Measurements from ENCODE around the gene ATF7.
"Not testable (repeated sequence)": the region's sequence is repeated elsewhere in the genome, so short reads cannot be mapped to it uniquely, and the experiment has no call there.

Gene ATF7

GRCh38 chr12:53594897-53595615 is 31.1 kb downstream of the ATF7 start:
- no peak for DNase-seq (ENCODE audit: low read depth)

- no peak for DNase-seq (ENCODE audit: low read depth)
Measured at GRCh38 chr12:53593707-53594106, 32.5 kb downstream of the ATF7 start.

- DNase-seq (ENCODE audit: low read depth): no peak
Measured at GRCh38 chr12:53593031-53593430, 33.2 kb downstream of the ATF7 start.

DNA sequence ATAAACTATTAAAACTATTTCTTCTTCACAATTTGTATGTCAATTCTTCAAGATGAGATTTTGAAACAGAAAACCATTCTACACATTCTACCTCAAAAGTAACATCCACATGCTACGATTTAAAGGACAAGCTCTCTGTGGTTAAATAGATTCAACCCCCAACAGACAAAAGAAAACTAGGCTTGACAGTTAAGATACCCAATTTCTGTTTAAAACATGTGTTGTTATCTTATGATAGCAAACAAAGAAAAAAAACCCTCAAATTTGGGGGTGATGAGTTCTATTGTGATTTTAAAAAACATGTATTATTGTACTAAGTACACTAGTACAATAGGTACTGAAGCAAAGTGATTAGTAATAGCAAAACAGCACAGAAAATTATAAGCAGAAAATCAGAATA is 33.8 kb downstream of the ATF7 start:
- DNase-seq (ENCODE audit: low read depth): no peak

GRCh38 chr12:53591301-53592206 is 34.6 kb downstream of the ATF7 start:
- no peak for DNase-seq (ENCODE audit: low read depth)

GRCh38 chr12:53590652-53591051 is 35.5 kb downstream of the ATF7 start:
- no peak for DNase-seq (ENCODE audit: low read depth)

- DNase-seq (ENCODE audit: low read depth): no peak
Measured at GRCh38 chr12:53589915-53590314, 36.3 kb downstream of the ATF7 start.

DNA sequence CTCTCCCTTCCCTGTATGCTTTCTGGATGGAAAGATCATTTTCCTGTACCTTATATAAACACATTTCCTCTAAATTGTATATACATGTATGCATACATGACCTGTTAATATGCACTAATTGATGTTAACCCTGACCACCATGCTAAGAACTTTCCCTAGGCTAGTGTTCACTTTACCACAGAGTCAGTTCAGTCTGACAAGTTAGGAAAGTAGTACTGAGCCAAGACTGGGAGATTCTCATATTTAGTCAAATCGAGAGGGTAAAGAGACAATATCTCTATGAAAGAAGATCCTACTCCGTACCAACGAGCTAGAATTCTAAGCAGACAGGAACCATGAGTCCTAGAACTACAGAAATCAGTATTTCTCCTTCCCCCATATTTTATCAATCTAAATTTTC is 36.8 kb downstream of the ATF7 start:
- DNase-seq (ENCODE audit: low read depth): no peak

DNA sequence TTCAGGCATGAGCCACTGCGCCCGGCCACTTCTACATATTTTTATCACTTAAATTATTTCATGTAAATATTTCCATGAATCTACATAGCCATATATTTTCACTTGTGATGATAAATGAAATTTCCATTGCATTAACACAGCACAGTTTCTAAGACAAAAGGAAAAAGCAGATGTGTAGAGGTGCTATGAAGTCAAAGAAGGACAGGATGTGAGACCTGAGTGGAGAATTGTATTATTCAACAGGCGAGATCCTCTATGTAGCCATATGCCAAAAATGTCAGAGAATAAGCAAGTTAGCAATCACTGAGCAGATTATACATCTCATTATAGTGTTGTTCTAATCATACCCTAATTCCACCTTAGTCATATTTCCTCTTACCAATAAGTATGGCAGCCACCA is 38.1 kb downstream of the ATF7 start:
- no peak for DNase-seq (ENCODE audit: low read depth)

- DNase-seq (ENCODE audit: low read depth): no peak
Measured at GRCh38 chr12:53586745-53587144, 39.4 kb downstream of the ATF7 start.

DNA sequence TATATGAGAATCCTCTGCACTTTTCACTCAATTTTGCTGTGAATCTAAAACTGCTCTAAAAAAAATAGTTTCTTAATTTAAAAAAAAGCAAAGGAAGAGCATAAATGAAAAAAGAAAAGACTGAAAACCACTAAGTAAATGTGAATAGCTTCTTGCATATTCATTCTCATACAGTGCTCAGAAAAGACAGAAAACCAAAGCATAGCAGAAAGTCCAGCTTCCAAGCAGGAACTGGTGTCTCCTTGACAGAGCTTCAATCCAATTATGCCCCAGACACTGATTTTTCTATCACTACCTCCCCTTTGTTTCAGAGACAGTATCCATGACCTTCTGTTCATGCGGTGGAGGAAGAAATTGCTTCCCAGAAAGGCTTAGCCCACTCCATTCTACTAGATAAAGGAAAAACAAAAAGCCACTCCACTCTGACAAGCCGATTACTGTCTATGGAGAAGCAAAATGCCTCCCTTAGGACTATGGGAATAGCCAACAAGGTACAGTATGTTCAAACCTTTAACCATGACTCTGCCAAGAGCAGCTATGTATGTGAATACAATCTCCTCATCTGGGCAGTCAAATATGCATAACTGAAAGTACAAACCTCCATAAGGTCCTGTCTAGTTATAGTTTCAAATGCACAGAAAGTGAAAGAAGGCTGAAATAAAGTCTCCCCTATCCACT is 40.6 kb downstream of the ATF7 start:
- DNase-seq (ENCODE audit: low read depth): no peak

GRCh38 chr12:53579545-53579955 is 46.6 kb downstream of the ATF7 start:
- no peak for DNase-seq (ENCODE audit: low read depth)

GRCh38 chr12:53578783-53579182 is 47.4 kb downstream of the ATF7 start:
- DNase-seq (ENCODE audit: low read depth): no peak

- no peak for DNase-seq (ENCODE audit: low read depth)
Measured at GRCh38 chr12:53577941-53578352, 48.2 kb downstream of the ATF7 start.

DNA sequence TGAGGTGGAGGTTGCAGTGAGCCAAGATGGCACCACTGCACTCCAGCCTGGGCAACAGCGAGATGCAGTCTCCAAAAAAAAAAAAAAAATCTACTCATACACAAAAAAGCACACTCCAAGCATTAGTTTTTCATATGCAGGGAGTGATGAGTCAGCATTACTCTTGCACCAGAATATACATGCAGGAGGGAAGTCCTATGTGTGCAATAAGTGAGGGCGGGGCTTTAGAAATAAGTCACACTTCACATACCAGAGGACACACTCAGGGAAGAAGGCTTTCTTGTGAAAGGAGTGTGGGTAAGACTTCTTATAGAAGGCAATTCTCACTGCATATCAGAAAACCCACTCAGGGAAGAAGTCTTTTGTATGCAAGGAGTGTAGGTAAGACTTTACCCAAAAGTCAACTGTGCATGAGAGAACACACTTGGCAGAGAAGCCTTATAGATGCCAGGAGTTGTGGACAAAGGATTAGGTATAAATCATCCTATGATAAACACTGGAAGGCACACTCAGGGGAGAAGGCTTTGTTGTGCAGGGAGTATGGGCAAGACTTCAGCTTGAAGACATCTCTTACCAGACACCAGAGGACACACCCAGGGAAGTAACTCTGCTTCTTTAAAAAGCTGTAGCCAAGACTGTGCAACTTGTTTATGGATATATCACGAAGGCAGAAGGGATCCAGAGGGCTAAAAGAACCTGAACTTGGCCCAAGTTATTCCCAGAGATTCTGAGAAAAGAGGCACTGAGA is 50.5 kb downstream of the ATF7 start:
- DNase-seq (ENCODE audit: low read depth): no peak

DNA sequence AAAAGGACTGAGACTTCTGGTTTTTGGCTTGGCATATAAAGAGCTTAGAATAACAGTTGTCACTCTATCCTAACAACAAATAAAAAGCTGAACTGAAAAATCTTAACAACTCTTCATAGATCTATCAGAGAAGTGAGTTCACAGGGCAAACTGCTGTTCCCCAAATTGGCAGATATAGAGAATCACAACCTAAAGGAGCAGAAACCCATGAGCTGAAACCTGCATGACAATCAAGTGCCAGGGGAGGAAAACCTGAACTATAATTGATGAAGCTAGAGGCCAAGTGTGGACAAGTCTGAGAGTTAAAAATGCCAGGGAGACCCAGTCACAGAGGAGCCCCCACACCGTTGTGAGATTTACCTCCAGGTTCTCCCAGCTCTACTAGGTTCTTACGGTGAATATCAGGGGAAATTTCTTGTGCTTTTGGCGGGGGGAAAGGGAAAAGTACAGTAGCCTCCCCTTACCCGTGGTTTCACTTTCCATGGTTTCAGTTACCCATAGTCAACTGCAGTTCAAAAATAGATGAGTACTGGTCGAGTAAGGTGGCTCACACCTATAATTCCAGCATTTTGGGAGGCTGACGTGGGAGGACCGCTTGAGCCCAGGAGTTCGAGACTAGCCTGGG is 53.9 kb downstream of the ATF7 start:
- no peak for DNase-seq (ENCODE audit: low read depth)

DNA sequence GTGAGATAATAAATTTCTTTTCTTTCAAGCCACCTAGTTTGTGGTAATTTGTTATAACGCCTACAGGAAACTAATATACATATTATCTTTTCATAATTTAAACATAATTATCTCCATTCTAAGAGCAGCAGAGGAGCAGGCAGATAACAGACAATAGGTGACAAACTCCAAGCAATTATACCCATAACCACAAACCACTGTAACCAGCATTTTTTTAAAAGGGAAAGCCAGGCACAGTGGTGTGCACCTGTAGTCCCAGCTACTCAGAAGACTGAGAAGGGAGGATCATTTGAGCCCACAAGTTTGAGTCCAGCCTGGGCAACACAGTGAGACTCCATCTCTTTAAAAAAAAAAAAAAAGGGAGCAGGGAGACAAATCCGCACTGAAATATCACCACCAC is 54.9 kb downstream of the ATF7 start:
- no peak for DNase-seq (ENCODE audit: low read depth)

- no peak for DNase-seq (ENCODE audit: low read depth)
Measured at GRCh38 chr12:53568809-53569557, 57.2 kb downstream of the ATF7 start.

DNA sequence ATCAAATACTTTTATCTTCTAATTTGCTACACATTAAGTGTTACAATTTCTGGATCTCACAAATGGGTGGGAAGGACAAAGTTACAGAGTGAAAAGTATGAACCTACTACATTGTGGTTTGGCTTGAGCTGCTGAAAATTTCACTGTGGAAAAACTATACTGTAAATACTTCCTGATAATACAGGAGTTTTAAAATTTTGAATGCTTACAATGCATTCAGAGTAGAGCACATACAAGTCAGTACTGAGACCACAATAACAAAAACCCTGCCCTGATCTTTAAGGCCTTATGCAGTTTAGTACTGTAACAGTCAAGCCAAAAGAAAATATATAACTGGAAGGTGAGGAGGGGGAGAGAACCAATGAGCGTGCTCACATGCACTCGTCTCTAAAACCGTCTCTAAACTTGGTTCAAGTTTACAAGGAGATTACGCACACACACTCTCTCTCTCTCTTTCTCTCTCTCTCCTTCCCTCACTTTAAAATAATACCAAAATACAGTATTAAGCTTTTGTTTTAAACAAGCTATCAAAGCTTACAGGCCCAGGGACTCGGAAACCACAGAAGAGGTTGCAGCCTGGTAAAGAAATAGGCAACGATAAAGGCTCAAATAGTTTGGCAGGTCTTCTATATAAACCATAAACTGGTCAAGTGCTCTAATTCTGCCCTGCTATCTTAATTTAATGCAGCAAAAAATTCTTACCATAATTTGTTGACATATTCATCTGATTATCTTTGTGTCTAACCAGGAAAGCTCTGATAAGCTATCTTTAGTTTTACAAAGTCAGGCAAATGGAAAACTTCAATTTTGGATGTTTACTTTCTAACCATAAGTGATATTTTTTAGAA is 58.0 kb downstream of the ATF7 start:
- DNase-seq (ENCODE audit: low read depth): no peak

- not testable (repeated sequence) for DNase-seq (ENCODE audit: low read depth)
Measured at GRCh38 chr12:53565376-53565775, 60.8 kb downstream of the ATF7 start.
